Smooth muscle cell (in vitro differentiated cells): ENCODE measurements around the gene MLLT3. TPM values are rescaled to one million over a fixed set of nuclear protein-coding genes. Genes with fewer than 3 reads are reported as not detected.

Source experiments
- DNase-seq: peaks from one replicate; lab custom pipeline; 2025; ENCODE audit not compliant: unreplicated experiment; lab: John Stamatoyannopoulos, UW
- H2AFZ ChIP-seq: fragments of 200-600 bp; sonication (generic); 2 replicates; pipeline ENCODE4 v1.6.0; 2016; ENCODE audit warnings: antibody characterized with exemption, low read depth, mild to moderate bottlenecking
- H3F3A ChIP-seq: fragments of 200-600 bp; sonication (generic); 2 replicates; pipeline ENCODE4 v1.6.0; 2017; ENCODE audit warnings: antibody characterized with exemption, low read depth
- H3K27ac ChIP-seq: fragments of 200-600 bp; sonication (generic); 2 replicates; pipeline ENCODE4 v1.5.1; 2016; ENCODE audit warnings: low read depth, mild to moderate bottlenecking
- H3K27me3 ChIP-seq: fragments of 200-600 bp; sonication (generic); 2 replicates; pipeline ENCODE4 v1.6.1; 2016; ENCODE audit warnings: low read depth, mild to moderate bottlenecking
- H3K36me3 ChIP-seq: fragments of 200-600 bp; sonication (generic); 2 replicates; pipeline ENCODE4 v1.5.1; 2016; ENCODE audit warnings: low read depth
- H3K4me1 ChIP-seq: fragments of 200-600 bp; sonication (generic); 2 replicates; pipeline ENCODE4 v1.5.1; 2016; ENCODE audit warnings: low read depth
- H3K4me2 ChIP-seq: fragments of 200-600 bp; sonication (generic); 2 replicates; pipeline ENCODE4 v1.6.0; 2016; ENCODE audit warnings: mild to moderate bottlenecking
- H3K4me3 ChIP-seq: fragments of 200-600 bp; sonication (generic); 2 replicates; pipeline ENCODE4 v1.5.1; 2016; ENCODE audit warnings: mild to moderate bottlenecking
- H3K79me2 ChIP-seq: fragments of 200-600 bp; sonication (generic); 2 replicates; pipeline ENCODE4 v1.6.0; 2016; ENCODE audit warnings: low read depth, mild to moderate bottlenecking
- H3K9ac ChIP-seq: fragments of 200-600 bp; sonication (generic); 2 replicates; pipeline ENCODE4 v1.6.0; 2016; ENCODE audit warnings: low read depth
- H3K9me3 ChIP-seq: fragments of 200-600 bp; sonication (generic); replicated peaks from 2 replicates; pipeline ENCODE4 v1.5.1; 2016; ENCODE audit warnings: low read depth
- H4K20me1 ChIP-seq: fragments of 200-600 bp; sonication (generic); 2 replicates; pipeline ENCODE4 v1.6.0; 2016; ENCODE audit warnings: low read depth
- CTCF ChIP-seq: fragments of 200-600 bp; sonication (generic); IDR thresholded peaks from 2 replicates; pipeline ENCODE4 v1.5.1; 2017; ENCODE audit warnings: borderline replicate concordance, mild to moderate bottlenecking, antibody characterized with exemption; ENCODE audit not compliant: insufficient read depth, poor library complexity, severe bottlenecking
- WGBS: methylation state at CpG from one replicate; pipeline ENCODE4 v1.1.7; 2016; ENCODE audit warnings: low lambda C conversion rate; 5-methylcytosine and 5-hydroxymethylcytosine counted together
- polyA plus RNA-seq: library from polyadenylated mRNA; unstranded; fragments of >200 nt; fragmentation: Nextera tagmentation; extraction: Ambion mirVana; gene quantifications from 2 replicates; pipeline ENCODE4 v1.2.1, GENCODE V29; 2016
- total RNA-seq: library from RNA; depleted of rRNA; stranded (reverse); fragments of >200 nt; gene quantifications from 2 replicates; pipeline ENCODE4 v1.2.3, GENCODE V29; 2014

MLLT3 gene
- total and polyA plus RNA-seq, 2 experiments from 2014 or later = 21.9 to 29.9 TPM

DNA sequence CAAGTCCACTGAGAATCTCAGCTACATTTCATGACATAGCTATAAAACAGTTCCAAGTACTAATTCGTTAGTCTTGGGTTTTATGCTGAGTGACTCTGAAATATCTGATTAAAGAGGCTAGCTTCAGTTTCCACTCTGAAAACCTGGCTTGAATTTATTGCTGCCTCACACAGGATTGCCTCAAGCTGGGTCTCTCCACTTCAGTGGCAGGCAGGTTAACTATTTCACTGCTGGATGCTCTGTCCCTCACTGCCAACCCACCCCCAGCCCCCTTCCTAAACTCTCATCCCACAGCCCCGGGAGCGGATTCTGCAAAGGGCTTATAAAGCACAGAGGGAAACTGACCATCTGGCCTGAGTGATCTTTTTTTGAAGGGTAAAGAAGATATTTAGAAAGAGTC is 318.3 kb downstream of the MLLT3 start:
- WGBS = 37% methylated on average over 3 of the region's 3 CpGs
- no peaks in the 10 kb centered on the region for H3K79me2 ChIP-seq
- no peaks in the 10 kb centered on the region for H3K27me3 ChIP-seq
- H3K4me3 ChIP-seq = no peak overlapping the region
- no peaks in the 10 kb centered on the region for H3K9me3 ChIP-seq
- peak overlapping the region; percentile 54 for H2AFZ ChIP-seq
- no peak overlapping the region for H3K27ac ChIP-seq
- peaks cover 37% of the 10 kb centered on the region for H3K4me1 ChIP-seq
- DNase-seq = no peak
- H3K36me3 ChIP-seq = no peaks in the 10 kb centered on the region
- no peaks in the 10 kb centered on the region for H4K20me1 ChIP-seq
- peak overlapping the region; percentile 58 for H3K4me2 ChIP-seq
- H3K9ac ChIP-seq = no peak overlapping the region
- no peak for TF ChIP-seq CTCF
- peaks cover 3% of the 10 kb centered on the region for H3F3A ChIP-seq

DNA sequence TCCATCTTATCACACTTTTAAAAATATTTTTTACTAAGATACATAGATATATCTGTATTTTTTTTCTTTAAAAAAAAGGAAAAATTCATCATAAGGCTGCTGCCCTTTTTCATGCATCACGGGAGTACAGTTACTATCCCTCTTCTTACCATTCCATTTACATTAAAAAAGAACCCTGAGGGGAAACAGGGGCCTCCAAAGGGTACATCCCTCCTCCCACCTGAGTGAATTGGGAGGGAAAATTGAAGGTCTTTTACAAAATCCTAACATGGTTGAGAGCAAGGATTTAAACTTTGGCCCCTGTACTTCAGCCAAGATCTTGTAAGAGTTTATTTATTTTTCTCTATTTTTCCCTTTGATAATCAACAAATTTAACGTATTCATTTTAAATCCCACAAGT is 319.2 kb downstream of the MLLT3 start:
- TF ChIP-seq CTCF = no peak
- 45% methylated on average over 2 of the region's 2 CpGs for WGBS
- no peak overlapping the region for H2AFZ ChIP-seq
- no peak for DNase-seq
- peaks cover 3% of the 10 kb centered on the region for H3F3A ChIP-seq
- no peak overlapping the region for H3K27ac ChIP-seq
- peaks cover 34% of the 10 kb centered on the region for H3K4me1 ChIP-seq
- H3K9ac ChIP-seq = no peak overlapping the region
- H3K79me2 ChIP-seq = no peaks in the 10 kb centered on the region
- no peaks in the 10 kb centered on the region for H3K36me3 ChIP-seq
- H3K4me2 ChIP-seq = peak overlapping the region; percentile 58
- no peaks in the 10 kb centered on the region for H3K27me3 ChIP-seq
- no peak overlapping the region for H3K4me3 ChIP-seq
- H4K20me1 ChIP-seq = no peaks in the 10 kb centered on the region
- no peaks in the 10 kb centered on the region for H3K9me3 ChIP-seq

- peaks cover under 1% of the 10 kb centered on the region for H3F3A ChIP-seq
- H3K27me3 ChIP-seq = no peaks in the 10 kb centered on the region
- no peak overlapping the region for H3K4me2 ChIP-seq
- no peak for TF ChIP-seq CTCF
- no peak overlapping the region for H3K4me3 ChIP-seq
- H3K9ac ChIP-seq = no peak overlapping the region
- no peak overlapping the region for H3K27ac ChIP-seq
- no peak overlapping the region for H2AFZ ChIP-seq
- H3K4me1 ChIP-seq = peaks cover 25% of the 10 kb centered on the region
- no peaks in the 10 kb centered on the region for H3K36me3 ChIP-seq
- no peaks in the 10 kb centered on the region for H3K9me3 ChIP-seq
- DNase-seq = no peak
- H3K79me2 ChIP-seq = no peaks in the 10 kb centered on the region
- H4K20me1 ChIP-seq = no peaks in the 10 kb centered on the region
- WGBS = 79% methylated on average over 1 of the region's 1 CpG
Measured at GRCh38 chr9:20302197-20302596, 320.1 kb downstream of the MLLT3 start.

- Histone ChIP-seq H3K9me3 (no peaks in the 10 kb centered on the region), H3K9ac (no peak overlapping the region), H3K4me2 (peak overlapping the region; percentile 9), H4K20me1 (no peaks in the 10 kb centered on the region), H3K79me2 (no peaks in the 10 kb centered on the region), H3K27ac (peak overlapping the region; percentile 1), H3K27me3 (no peaks in the 10 kb centered on the region), H3K36me3 (no peaks in the 10 kb centered on the region), H3F3A (peaks cover 5% of the 10 kb centered on the region), H2AFZ (peak overlapping the region; percentile 34), H3K4me3 (no peak overlapping the region), H3K4me1 (peaks cover 24% of the 10 kb centered on the region)
- WGBS = 33% methylated on average over 2 of the region's 2 CpGs
- no peak for TF ChIP-seq CTCF
- no peak for DNase-seq
Measured at GRCh38 chr9:20300430-20301115, 321.7 kb downstream of the MLLT3 start.
